ENCODE measurements around the gene SUN2. TPM values are rescaled to one million over a fixed set of nuclear protein-coding genes. Genes with fewer than 3 reads are reported as not detected.

The SUN2 gene
- total and polyA plus RNA-seq, 2 donors (not counting 1 experiment from before 2014, with no cell fraction given), result 224 to 305 TPM

DNA sequence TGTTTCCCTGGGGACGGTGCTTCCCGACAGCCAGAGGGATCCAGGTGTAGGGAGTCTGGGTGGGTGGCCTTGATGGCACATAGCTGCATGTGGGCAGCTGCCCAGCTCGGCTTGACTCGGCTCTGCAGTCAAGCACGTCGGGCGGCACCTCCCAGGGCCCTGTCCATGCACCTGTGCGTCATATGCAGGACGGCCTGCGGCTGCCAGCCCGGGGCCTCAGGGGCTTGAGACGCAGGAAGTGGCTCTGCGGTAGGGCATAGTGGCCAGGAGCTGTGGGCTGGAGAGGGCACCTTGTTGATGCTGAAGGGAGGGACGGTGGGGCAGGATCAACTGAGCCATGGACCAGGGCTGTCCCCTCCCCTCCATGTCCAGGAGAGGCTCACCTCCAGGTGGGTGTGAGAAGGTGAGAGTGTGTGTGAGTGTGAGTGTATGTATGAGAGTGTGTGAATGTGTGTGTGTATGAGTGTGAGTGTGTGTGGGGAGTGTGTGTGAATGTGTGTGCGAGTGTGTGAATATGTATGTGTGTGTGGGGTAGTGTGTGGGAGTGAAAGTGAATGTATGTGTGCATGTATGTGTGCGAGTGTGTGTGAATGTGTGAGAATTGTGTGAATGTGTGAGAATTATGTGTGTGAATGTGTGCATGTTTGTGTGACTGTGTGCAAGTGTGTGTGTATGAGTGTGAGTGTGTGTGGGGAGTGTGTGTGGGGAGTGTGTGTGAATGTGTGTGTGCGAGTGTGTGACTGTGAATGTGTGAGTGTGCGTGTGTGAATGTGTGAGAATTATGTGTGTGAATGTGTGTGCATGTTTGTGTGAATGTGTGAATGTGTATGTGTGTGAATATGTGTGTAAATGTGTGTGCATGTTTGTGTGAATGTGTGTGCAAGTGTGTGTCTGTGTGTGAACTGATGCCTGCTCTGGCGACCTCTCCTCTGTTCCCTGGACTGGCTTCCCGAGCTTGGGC lies 5.7 kb upstream of the SUN2 start:
- Histone ChIP-seq H2AFZ (ENCODE audit: insufficient read depth, low read depth, low read length, poor library complexity, severe bottlenecking) (no peak overlapping the region), H3K36me3 (replicated peaks in 1 of 2; ENCODE audit: control extremely low read depth in 1 of 2, control insufficient read depth in 1 of 2, extremely low read depth in 1 of 2, insufficient read depth in 2 of 2, low read length in 1 of 2) (no peaks in the 10 kb centered on the region), H3K9me3 (ENCODE audit: control extremely low read depth in 1 of 3, control insufficient read depth in 2 of 3, insufficient read depth in 1 of 3, low read length in 2 of 3) (no peaks in the 10 kb centered on the region), H3K79me2 (ENCODE audit: control insufficient read depth, insufficient read depth, low read length) (no peaks in the 10 kb centered on the region), H3K9ac (ENCODE audit: low read length) (peak overlapping the region; percentile 18), H3K27ac (ENCODE audit: low read length in 2 of 2) (no peak overlapping the region), H3K4me2 (replicated peaks; ENCODE audit: low read depth, low read length, poor library complexity, severe bottlenecking) (peak overlapping the region; percentile 54), H3K4me3 (ENCODE audit: control extremely low read depth in 1 of 5, extremely low read depth in 1 of 5, insufficient read depth in 1 of 5, low read depth in 2 of 5, low read length in 4 of 5) (no peak overlapping the region), H3K27me3 (replicated peaks in 1 of 4; ENCODE audit: control extremely low read depth in 1 of 4, control insufficient read depth in 3 of 4, insufficient read depth in 4 of 4, low read length in 3 of 4) (no peaks in the 10 kb centered on the region), H3K4me1 (ENCODE audit: control insufficient read depth in 2 of 2, insufficient read depth in 2 of 2, low read length in 2 of 2) (peaks cover 38 to 50% of the 10 kb centered on the region in 2 donors), H4K20me1 (ENCODE audit: control insufficient read depth, insufficient read depth, low read length, poor library complexity, severe bottlenecking) (no peaks in the 10 kb centered on the region)
- peak; percentile 37 for ATAC-seq (ENCODE audit: low read depth)
- peaks cover 34% of the 10 kb centered on the region for H3K4me1 Mint-ChIP-seq
- intact Hi-C loops (cut with micrococcal nuclease), result no loop called here
- WGBS (ENCODE audit: insufficient coverage), result 59% methylated on average over 19 of the region's 20 CpGs
- H3K9me3 Mint-ChIP-seq (ENCODE audit: insufficient read depth), result no peaks in the 10 kb centered on the region
- no peak for DNase-seq
- ChIA-PET CTCF (interaction anchor here (0.6 to 1.5 kb wide), 5 partner anchors 7 to 455 kb away, joined by 3 to 5 read pairs (median 3); no protein-coding TSS in a partner anchor), POLR2A (interaction anchor here (0.6 to 1.4 kb wide), 4 partner anchors 11 to 713 kb away, joined by 3 to 5 read pairs (median 4); no protein-coding TSS in a partner anchor)
- no peak overlapping the region for H3K27ac Mint-ChIP-seq
- TF ChIP-seq, protein P1, sequence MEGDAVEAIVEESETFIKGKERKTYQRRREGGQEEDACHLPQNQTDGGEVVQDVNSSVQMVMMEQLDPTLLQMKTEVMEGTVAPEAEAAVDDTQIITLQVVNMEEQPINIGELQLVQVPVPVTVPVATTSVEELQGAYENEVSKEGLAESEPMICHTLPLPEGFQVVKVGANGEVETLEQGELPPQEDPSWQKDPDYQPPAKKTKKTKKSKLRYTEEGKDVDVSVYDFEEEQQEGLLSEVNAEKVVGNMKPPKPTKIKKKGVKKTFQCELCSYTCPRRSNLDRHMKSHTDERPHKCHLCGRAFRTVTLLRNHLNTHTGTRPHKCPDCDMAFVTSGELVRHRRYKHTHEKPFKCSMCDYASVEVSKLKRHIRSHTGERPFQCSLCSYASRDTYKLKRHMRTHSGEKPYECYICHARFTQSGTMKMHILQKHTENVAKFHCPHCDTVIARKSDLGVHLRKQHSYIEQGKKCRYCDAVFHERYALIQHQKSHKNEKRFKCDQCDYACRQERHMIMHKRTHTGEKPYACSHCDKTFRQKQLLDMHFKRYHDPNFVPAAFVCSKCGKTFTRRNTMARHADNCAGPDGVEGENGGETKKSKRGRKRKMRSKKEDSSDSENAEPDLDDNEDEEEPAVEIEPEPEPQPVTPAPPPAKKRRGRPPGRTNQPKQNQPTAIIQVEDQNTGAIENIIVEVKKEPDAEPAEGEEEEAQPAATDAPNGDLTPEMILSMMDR (IDR thresholded peaks at IDR 0.05), result no peak
- TF ChIP-seq EZH2 (IDR thresholded peaks at IDR 0.05; ENCODE audit: borderline replicate concordance, insufficient read depth, low read depth, low read length, poor library complexity, severe bottlenecking), result no peak
- H3K4me3 Mint-ChIP-seq, result no peak overlapping the region
- no peaks in the 10 kb centered on the region for H3K27me3 Mint-ChIP-seq

Data from B cell (primary cell).